Stimulated activated CD8-positive, alpha-beta memory T cell treated with anti-CD3 and anti-CD28 coated beads, Interleukin-12 subunit alpha, Interleukin-12 subunit beta, amount 100 ng/mL, for 4 hours (primary cell): ENCODE measurements around the gene GALNT18.

Experiments
- DNase-seq: peaks from one replicate; pipeline ENCODE4 v3.0.0-alpha.2; 2020; ENCODE audit warnings: low read depth

The GALNT18 gene

DNA sequence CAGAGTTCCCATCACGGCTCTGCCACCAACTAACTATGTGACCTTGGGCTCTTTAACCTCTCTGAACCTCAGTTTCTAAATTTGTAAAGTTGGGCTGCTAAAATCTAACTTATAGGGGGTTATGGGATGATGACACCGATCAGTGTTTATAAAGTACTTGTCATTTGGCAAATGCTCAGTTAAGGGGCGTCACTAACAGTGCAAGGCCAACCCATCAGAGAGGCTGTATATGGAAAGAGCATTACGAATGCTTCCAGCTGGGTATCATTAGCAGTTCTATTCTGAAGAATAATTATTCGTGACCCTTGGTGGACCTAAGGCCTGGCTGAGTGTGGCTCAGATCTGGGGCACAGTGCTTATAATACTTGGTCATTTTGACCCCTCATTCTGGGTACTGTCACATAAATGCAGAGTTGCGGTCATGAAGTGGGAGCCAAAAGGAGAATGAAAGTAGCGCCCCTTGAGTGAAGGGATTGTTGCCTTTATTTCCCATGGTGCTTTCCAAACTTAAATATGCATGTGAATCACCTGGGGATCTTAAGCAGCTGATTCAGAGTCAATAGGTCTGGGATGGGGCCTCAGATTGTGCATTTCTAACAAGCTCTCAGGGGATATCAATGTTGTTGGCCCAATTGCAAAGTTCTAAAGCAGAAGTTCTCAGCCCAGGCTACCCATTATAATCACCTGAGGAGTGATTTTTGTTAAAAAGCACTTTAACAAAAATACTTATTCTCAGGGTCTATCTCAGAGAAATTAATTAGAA lies 384.6 kb downstream of the GALNT18 start:
- no peak for DNase-seq

DNA sequence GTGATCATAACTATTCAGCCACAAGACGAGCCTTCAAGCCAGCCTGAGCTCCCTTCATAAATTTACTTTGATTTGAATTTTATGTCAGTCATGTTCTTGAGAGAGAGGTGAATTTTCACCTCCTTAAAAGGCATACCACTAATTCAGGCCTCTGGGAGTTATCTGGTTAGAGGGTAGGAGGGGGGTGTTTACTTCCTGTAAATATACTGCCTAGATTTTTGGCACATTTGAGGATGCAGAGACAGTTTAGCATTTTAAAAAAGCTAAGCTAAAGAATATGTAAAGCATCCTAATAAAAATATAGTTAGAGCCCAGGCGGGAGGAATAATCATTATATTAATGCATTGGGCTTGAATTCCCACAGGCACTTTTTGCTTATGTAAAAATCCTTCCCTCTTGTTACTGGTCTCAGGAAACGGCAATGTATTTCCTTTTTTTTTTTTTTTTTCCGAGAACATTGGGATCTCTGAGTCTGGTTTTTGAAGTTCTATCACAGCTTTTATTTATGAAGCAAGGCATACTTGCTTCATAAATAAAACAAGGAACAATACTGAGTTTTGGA lies 385.2 kb downstream of the GALNT18 start:
- DNase-seq = no peak

DNA sequence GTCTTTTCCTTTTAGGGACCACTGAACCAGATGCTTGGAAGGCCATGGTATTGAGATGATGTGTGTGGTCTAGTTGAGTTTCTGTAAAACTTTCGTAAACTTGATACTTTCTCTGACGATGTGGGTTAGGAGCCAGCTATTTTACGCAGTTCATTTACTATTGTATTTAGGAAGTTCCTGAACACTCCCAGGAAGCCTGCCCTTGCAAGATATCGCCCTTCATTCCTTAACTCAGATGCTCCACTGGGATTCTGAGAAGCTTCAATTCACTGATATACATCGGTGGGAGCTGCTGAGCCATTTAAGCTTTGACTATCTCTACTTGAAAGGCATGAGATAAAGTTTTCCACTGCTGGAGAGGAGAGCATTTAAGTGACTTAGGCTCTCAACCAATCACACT lies 390.0 kb downstream of the GALNT18 start:
- no peak for DNase-seq

DNA sequence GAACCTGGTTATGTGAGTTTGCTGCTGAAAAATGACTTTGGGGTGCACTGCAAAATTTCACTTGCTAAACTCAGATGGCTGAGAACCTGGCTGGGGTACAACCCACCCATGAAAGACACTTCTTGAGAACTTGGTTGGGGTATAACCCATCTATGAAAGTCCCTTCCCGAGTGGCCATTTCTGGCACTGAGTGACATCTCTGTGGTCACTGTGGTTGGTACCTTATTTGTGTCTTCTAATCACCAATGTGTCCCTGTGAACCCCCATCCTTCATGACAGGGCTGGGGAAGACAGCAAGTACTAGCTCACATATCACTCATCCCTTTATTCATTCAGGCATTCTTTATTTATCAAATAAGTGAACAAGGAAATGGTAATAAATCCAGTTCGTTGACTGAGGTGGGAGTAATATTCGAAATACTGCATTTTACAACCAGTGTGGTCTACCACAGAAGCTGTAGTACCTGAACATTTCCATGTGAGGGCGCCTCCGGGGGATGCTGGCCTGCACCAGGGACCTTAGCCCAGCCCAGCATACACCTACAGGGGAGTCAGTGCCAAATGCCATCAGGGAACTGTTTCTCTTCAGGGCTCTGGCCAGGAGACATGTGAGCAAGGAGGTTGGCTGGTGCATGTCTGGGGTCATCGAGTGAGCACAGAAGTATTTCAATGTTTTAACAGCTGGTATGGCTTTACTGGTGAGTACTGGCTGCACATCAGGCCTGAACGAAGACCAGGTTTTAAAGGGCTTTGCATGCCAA lies 390.8 kb downstream of the GALNT18 start:
- DNase-seq = no peak

DNA sequence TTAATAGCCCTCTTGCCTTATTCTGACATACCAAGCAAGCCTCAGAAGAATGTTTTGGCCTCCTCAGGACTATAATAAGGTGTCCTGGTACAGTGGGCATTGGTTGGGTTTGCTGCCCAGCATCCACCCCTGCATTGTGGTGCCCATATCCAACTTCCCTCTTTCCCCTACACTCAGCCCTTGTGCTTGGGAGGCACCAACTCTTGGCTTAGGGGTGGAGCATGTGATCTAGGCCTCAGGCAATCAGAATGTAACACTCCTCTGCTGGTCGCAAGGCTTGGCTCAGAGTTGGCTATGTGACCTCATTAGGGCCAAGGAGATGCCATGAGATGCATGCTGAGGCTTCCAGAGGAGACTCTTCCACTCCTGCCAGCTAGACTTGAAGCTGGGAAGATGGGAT lies 391.7 kb downstream of the GALNT18 start:
- DNase-seq = no peak

DNA sequence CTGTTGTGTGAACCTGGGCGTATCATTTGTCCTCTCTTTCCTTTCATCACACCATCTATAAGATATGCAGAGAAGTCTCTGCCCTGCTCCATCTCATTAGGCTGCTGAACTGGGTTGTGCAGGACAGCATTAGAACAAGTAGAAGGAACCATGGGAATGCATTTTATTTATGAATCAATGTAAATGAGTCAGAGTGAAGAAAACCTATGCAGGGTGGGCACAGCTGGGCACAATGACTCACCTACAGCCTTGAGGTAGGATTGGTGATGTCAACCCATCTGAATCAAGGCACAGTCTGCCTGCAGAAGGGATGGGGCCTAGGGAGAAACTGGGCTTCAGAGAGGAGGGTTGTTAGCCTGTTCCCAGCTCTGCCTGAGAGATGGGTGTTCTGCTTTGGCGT lies 392.2 kb downstream of the GALNT18 start:
- DNase-seq = no peak

DNA sequence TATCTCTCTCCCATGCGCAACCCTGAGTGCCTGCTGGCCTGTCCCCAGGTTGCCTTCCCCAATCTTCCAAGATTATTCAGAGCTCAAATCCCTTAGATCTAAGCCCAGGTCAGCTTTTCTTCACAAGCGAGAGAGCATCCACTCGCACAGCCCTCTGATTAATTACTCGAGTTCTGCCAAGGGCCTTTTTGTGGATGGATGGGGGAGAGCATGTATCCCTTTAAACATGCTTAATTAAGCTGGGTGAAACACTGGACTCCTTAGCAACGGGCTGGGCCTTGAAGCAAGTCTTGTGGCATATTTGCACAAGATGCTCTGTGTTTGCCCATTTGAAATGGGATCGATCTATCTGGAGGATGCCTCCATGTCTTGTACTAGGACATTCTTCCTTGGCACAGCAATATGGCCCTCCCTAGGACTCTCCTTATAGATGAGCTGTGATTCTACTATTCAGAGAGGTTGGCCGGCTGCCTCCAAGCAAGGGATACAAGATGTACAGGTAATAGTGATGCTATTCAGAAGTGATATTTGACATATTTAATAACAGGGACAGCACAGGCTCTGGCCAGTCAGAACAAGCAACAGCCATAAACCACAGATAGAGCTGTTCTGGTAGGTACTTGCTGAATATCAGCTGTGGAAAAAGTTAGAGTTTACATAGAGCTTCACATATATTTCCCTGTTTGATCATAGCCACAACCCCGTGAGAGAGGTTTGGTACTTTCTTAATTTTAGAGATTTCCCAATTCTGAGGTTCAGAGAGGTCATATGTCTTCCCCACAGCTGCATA lies 394.3 kb downstream of the GALNT18 start:
- no peak for DNase-seq
